PFSK-1 (cell line): ENCODE measurements around the gene EGF.

Experiments
- POLR2AphosphoS5 ChIP-seq: IDR thresholded peaks from 2 replicates; pipeline ENCODE4 v1.6.1; 2012; ENCODE audit warnings: low read depth, mild to moderate bottlenecking, control low read depth, low read length, moderate library complexity
- TAF1 ChIP-seq: IDR thresholded peaks from 2 replicates; pipeline ENCODE4 v1.6.1; 2012; ENCODE audit warnings: low read length, control low read depth, borderline replicate concordance; ENCODE audit not compliant: insufficient read depth

DNA sequence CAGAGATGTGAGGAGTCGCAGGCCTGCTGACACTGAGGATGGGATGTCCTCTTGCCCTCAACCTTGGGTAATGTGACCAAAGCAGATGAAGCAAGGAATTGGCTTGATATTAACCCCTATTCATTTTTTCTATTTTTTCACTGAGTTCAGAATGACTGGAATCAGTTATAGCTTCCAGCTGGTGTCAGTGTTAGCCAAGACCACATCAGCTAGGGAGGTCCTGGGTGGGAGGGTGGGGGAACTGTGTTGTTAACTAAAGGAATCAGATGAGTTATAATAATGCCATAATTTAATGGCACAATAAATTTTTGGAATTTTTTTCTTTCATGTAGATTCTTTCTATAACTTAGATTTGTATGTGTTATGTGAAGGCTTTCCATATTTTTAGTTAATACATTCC lies 91.9 kb downstream of the EGF start:
- TF ChIP-seq POLR2AphosphoS5 (no peak), TAF1 (no peak)
